GM21360 (cell line): Measurements from ENCODE around the gene PRDX5.
A peak's percentile ranks its signal among the peaks of the same experiment; 100 is the strongest.
"Not testable (repeated sequence)": the region's sequence is repeated elsewhere in the genome, so short reads cannot be mapped to it uniquely, and the experiment has no call there.

Source experiments
- ATAC-seq: cut with Tn5 transposase; IDR thresholded peaks from one replicate; pipeline ENCODE4 v1.9.1; 2021; ENCODE audit warnings: mild to moderate bottlenecking, moderate library complexity; ENCODE audit not compliant: unreplicated experiment

Gene PRDX5

GRCh38 chr11:64323373-64323772 is 5.5 kb downstream of the PRDX5 start:
- no peak for ATAC-seq

DNA sequence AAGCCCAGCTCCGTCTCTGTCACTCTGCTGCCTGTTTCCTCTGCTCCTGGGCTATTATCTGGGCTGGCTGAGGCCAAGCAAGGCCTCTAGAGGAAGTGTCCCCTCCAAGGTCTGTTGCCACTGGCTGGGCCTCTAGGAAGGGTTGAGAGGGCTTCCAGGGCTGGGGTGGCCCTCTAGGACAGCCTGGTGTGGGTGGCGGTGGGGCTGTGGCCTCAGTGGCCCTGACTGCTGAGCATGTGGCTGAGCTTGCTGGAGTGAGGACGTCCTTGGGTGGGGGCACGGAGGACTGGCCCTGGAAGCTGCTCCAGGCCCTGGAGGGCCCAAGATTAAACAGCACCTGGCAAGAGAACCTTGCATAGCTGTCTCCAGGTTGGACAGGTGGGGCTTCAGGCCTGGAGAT is 6.1 kb downstream of the PRDX5 start:
- ATAC-seq, result not testable (repeated sequence)

DNA sequence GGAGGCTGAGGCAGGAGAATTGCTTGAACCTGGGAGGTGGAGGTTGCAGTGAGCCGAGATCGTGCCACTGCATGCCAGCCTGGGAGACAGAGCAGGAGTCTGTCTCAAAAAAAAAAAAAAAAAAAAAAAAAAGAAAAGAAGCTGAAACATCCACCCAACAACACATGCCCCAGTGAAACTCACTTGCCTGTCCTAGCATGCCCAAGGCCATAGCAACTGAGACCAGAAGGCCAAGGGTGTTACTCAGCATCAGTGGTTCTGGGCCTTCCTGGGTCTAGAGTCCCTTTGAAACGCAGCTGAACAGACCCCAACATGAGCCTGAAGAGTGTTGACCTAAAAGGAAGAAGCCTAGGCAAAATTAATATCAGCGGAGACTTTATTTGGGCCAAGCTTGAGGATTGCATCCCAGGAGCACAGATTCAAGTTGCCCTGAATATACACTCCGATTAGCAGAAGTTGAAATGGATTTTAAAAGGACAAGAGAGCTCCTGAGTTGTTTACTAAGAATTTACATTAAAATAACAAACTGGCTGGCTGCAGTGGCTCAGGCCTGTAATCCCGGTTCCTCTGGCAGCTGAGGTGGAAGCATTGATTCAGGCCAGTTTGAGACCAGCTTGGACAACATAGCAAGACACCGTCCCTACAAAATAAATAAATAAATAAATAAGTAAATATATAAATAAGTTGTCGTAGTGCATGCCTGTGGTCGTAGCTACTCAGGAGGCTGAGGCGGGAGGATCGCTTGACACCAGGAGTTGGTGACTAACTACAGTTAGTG is 7.0 kb downstream of the PRDX5 start:
- ATAC-seq, result no peak

DNA sequence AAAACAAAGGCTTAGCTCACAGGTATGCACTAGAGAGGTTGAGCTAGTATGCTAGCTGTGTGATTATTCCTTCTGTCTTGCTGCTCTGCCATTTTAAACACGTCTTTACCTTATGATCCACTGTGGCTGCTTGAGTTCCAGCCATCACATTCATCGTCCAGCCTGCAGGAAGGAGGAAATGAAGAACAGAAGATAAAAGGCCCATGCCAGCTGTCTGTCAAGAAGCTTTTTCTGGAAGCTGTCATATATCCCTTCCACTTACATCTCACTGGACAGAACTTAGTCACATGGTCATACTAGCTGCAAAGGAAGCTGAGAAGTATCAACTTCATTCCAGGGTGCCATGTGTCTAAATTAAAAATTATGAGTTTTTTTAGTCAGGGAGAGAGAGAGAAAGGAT is 9.5 kb downstream of the PRDX5 start:
- no peak for ATAC-seq

DNA sequence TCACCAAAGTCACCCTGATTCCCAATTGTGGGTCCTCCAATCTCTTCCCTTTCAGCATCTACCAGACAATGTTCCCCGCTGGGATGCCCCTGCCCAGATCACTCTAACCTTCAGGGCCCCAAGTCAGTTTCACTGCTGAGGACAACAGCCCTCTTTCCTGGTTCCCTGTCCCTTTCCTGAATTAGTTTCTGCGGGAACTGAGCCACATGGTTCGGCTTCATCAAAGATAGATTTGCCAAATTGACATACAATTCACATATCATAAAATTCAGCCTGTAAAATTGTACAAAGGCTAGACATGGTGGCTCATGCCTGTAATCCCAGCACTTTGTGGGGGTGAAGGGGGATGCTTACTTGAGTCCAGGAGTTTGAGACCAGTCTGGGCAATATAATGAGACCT is 10.1 kb downstream of the PRDX5 start:
- ATAC-seq, result no peak

DNA sequence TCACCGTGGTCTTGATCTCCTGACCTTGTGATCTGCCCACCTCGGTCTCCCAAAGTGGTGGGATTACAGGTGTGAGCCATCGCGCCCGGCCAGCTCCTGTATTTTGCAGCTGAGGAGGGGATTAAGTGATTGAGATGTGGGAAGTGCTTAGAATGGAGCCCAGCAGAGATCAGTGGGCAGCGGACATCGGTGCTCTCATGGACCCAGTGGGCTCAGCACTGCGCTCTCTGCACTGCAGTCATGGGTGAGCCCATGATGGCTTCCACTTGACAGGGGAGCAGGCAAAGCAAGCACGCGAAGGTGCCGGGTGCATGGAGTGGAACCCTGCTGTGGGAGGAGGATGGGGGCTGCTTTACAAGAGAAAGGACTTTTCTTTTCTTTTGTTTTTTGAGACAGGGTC is 13.0 kb downstream of the PRDX5 start:
- no peak for ATAC-seq

GRCh38 chr11:64331569-64332371 is 13.8 kb downstream of the PRDX5 start:
- no peak for ATAC-seq

DNA sequence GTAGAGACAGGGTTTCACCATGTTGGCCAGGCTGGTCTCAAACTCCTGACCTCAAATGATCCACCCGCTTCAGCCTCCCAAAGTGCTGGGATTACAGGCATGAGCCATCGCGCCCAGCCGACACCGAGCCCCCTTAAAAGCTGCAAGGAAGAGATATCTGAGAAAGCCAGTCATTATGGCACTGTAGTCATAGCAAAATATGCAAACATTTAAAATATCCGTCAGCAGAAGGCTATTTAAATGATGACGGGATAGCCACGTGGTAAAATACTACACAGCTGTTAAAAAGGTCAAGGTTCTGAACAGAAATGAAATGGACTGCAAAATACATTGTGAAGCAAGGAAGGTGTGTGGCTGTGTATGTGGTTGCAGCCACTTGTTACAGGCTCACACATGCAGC is 15.6 kb downstream of the PRDX5 start:
- ATAC-seq, result no peak

DNA sequence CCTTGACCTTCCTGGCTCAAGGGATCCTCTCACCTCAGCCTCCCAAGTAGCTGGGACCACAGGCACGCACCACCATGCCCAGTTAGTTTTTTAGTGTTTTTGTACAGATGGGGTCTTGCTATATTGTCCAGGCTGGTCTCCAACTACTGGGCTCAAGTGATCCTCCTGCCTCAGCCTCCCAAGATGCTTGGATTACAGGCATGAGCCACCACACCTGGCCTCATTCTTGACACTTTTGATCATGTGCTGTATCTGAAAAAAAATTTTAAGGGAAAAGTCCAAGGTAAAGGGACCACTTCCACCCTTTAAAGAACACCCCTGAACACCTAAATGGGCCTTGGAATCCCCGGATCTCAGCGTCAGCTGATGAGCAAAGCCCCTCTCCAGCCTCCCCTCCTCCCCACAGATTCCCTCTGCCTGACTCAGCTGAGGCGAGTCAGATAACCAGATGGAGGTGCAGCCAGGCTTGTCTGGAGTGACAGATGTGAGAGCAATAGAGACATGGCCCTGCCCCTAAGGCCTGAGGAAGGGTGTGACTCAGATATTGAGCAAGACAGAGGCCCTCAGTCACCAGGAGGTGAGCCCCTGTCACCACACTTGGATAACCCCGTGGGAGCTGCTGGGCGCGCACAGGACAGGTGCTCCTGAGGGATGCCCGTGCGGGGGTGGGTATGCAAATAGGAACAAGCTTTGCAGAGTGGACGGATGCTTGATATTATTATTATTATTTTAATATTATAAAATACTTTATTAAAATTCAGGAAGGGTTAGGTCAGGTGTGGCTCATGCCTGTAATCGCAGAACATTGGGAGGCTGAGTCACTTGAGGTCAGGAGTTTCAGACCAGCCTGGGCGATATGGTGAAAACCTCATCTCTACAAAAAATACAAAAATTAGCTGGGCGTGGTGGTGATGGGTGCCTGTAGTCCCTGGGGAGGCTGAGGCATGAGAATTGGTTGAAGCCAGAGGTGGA is 17.1 kb downstream of the PRDX5 start:
- ATAC-seq, result peak; percentile 77

- ATAC-seq, result no peak
Observed at GRCh38 chr11:64337538-64338249, 19.8 kb downstream of the PRDX5 start.

- no peak for ATAC-seq
Observed at GRCh38 chr11:64338716-64339115, 20.8 kb downstream of the PRDX5 start.

GRCh38 chr11:64339286-64339685 is 21.4 kb downstream of the PRDX5 start:
- ATAC-seq, result no peak

DNA sequence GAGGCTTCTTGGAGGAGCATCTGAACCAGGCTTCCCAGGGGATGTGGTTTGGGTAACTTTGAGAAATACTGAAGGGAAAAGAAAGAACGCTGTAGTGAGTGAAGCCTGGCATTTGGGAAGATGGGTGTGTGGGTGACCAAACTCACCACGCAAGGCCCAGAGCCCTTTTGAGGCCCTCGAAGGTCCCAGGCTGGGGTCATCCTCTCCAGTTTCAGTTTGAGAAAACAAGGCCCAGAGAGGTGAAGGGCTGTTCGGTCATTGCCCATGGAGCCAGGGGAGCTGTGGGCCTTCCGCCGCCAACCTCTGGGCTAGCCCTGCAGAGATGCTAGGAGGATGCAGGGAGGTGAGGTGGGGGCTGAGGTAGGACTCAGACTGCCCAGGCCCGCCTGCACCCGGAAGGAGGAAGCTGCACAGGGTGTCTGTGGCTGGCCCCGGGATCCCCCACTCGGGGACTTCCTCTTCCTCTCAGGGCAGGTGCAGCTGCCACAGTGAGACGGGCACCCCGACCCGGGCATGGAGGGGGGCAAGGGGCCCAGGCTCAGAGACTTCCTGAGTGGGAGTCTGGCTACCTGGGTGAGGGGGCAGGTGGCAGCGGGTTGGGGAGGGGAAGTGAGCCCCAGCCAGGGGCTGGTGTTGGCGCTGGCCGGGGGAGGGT is 22.0 kb downstream of the PRDX5 start, which contains the start of gene CCDC88B:
Gene CCDC88B, plus strand, starts transcription at position 451 of the 655 bp plus-strand sequence. Its CDS starts 63 bp downstream, at position 514.
- peak; percentile 41 for ATAC-seq

GRCh38 chr11:64340671-64341335 is 22.9 kb downstream of the PRDX5 start:
- no peak for ATAC-seq

DNA sequence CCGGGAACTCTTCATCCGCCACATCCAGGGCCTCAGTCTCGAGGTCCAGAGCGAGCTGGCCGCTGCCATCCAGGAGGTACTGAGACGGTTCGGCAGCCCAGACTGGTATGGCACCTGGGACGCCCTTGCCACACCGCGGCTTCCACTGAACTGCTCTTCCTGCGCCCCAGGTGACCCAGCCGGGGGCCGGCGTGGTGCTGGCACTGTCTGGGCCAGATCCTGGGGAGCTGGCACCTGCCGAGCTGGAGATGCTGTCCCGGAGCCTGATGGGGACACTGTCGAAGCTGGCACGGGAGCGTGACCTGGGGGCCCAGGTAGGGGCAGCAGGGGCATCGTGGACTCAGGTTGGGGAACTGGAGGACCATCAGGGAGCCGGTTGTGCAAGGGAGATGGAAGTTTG is 23.5 kb downstream of the PRDX5 start:
- ATAC-seq, result no peak

DNA sequence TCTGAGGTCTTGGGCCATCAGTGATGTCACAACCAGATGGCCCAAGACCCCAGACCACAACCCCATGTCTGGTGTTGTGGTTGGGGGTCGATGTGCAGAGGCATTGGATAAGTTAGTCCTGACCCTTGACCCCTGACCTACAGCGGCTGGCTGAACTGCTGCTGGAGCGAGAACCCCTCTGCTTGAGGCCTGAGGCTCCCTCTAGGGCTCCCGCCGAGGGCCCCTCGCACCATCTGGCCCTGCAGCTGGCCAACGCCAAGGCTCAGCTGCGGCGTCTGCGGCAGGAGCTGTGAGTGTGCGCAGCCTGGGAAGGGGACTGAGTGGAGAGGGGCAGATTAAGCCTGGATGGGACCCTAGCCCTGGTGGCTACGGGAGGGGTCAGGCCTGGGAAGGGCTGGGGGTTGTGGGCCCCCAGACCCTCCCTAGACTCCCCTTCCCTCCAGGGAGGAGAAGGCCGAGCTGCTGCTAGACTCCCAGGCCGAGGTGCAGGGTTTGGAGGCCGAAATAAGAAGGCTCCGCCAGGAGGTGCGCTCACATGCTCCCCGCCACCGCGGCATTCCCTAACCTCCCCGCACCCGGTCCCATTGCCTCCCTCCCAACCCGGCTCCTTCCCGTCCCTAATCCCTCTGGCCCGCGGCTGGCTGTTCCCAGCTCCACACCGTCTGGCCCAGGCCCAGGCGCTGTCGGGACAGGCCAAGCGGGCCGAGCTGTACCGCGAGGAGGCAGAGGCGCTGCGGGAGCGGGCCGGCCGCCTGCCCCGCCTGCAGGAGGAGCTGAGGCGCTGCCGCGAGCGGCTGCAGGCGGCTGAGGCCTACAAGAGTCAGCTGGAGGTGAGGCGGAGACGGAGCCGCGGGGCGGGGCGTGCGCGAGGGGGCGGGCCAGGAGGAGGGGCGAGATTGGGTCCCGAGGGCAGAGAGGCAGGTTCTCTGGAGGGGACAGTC is 24.2 kb downstream of the PRDX5 start:
- ATAC-seq, result peak; percentile 49

DNA sequence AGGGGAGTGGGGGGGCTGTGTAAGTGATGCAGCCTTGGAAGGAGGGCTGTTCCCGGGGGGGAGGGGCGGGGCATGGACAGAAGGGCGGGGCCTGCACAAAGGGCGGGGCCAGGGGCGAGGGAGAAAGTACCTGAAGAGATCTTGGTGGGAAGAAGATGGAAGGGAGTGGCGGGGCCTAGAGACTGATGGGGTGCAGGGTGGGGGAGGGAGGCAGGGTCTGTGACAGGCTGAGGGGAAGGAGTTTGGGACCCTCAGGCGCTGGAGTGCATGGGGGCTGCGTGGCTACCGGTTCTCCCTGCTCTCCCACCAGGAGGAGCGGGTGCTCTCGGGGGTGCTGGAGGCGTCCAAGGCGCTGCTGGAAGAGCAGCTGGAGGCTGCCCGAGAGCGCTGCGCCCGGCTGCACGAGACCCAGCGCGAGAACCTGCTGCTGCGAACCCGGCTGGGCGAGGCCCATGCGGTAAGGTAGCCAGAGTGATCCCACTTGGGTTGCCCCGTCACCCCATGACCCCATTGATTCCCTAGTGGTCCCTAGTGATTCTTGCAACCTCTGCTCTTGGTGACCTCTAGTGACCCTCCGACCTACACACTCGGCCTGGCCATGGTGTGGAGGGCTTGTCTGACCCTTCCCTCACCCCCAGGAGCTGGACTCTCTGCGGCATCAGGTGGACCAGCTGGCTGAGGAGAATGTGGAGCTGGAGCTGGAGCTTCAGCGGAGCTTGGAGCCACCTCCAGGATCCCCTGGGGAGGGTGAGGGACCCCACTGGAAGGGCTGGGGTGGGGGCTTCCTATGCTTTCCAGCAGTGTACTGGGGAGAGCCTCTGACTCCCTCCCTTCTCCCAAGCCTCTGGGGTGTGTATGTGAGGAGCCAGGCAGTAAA is 25.2 kb downstream of the PRDX5 start:
- ATAC-seq, result no peak
